GDM1 (cell line): ENCODE results near the gene AGBL4.
"Not testable (repeated sequence)": the region's sequence is repeated elsewhere in the genome, so short reads cannot be mapped to it uniquely, and the experiment has no call there.

Experiments used
- DNase-seq: peaks from one replicate; lab custom pipeline; 2025; lab: John Stamatoyannopoulos, UW

The AGBL4 gene

DNA sequence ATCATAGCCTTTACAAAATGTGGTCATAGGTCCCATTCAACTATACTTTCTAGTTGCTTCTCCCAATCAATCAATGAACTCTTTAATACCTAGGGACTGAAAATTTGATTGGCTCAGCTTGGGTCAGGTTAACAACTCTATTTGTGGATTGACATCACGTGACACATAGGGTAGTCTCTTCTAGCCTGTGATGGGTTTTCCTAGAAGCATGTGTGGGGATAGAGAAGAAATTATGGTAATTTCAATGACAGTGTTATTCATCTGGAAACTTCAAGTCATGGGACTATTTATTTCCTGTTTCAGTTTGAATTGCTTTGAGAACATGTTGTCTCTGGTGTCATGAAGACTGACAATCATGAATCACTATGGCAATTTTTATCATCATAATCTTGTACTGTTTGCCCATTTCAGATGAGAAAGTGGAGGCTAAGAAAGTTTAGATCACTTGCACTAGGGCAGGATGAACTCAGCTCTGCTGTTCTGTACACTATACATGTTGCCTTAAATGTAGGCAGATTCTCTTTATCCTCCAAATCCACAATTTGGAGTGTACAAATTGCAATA lies 717.2 kb downstream of the AGBL4 start:
- DNase-seq: no peak

DNA sequence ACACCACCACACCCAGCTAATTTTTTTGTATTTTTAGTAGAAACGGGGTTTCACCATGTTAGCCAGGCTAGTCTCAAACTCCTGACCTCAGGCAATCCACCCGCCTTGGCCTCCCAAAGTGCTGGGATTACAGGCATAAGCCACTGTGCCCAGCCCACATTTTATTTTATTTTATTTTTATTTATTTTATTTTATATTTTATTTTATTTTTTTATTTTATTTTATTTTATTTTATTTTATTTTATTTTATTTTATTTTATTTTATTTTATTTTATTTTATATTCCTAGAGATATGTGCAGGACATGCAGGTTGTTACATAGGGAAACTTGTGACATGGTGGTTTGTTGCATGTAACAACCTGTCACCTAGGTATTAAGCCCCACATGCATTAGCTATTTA lies 721.4 kb downstream of the AGBL4 start:
- DNase-seq: not testable (repeated sequence)

DNA sequence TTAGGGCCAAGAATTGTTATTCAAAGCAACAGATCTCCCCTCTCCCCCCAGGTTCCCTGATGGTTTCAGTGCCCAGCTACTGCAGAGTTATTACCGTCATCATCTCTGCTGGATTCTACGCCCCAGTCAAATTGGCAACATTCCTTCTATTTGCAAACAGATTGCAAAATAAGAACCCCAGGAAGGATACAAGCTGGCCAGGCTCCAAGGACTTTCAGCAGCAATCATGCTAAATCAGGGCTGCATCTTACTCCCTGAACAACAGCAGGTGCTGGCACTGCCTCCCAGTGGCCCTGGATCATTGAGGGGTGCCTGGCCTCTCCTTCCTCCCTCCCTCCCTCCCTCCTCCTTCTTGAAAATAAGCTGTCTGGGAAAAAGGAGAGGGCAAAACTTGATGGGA lies 725.5 kb downstream of the AGBL4 start:
- DNase-seq: no peak

DNA sequence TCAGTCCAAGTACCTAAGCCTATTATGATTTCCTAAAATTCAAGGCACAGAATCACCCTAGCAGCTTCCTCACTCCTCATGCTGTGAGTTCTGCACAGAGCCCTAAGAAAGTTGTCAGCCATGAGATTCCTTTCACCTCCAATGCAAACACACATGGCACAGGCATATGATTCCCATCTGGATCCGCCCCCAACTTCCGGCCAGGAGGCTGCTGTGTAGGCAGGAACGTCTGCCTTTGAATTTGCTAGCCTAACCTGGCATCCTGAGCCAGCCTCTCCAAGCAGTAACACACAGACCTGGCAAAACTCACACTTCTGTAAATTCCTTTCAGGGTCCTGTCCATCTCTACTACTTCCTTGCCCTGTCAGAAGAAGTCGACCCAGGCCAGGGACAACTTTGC lies 726.0 kb downstream of the AGBL4 start:
- no peak for DNase-seq

DNA sequence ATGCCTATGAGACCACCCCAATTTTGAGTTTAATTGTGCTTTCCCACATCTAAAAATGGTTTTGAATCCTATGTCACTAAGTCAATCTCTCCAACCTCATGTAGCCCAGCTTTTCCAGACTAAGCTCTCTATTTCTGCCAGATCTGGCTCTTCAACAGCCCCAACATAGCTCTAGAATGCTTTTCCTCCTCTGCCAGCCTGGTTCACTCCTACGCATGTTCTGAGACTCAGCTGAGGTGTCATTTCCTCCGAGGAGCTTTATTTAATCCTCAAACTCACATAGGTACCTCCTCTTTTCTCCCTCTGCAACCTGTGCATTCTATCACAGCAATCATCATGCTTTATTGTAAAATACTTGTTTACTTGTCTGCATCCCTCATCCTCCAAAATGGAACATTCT lies 729.2 kb downstream of the AGBL4 start:
- no peak for DNase-seq

DNA sequence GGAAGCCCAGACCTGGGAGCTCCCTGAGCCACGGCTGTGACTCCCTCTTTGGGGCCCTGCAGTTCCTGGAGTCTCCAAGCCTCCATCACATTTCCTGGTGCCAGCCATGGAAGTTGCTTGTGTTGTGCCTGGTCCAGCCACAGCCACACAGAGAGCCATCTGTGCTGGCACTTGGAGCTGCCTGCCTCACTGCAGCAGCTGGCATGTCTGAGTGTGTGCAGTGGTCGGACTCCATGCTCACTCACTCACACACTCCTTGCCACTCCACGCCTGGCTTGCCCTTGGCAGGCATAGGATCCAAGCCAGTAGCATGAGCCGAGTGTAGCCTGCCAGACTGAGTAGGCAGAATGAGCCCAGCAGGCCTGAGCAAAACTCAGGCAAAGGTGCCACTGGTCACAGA lies 730.7 kb downstream of the AGBL4 start:
- no peak for DNase-seq

DNA sequence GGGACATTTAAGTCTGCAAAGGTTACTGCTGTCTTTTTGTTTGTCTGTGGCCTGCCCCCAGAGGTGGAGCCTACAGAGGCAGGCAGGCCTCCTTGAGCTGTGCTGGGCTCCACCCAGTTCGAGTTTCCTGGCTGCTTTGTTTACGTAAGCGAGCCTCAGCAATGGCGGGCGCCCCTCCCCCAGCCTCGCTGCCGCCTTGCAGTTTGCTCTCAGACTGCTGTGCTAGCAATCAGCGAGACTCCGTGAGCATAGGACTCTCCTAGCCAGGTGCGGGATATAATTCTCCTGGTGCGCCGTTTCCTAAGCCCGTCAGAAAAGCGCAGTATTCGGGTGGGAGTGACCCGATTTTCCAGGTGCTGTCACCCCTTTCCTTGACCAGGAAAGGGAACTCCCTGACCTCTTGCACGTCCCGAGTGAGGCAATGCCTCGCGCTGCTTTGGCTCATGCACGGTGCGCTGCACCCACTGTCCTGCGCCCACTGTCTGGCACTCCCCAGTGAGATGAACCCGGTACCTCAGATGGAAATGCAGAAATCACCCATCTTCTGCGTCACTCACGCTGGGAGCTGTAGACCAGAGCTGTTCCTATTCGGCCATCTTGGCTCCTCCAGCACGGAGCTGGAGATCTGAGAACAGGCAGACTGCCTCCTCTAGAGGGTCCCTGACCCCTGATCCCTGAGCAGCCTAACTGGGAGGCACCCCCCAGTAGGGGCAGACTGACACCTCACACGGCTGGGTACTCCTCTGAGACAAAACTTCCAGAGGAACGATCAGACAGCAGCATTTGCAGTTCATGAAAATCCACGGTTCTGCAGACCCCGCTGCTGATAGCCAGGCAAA lies 766.3 kb downstream of the AGBL4 start:
- DNase-seq: not testable (repeated sequence)

DNA sequence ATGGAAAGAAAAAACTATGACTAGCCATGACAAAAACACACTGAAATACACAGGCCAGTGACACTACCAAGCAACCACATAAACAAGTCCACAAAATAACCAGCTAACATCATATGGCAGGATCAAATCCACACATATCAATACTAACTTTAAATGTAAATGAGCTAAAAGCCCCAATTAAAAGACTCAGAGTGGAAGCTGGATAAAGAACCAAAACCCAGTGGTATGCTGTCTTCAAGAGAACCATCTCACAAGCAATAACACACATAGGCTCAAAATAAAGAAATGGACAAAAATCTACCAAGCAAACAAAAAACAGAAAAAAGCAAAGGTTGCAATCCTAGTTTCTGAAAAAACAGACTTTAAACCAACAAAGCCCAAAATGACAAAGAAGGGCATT lies 770.8 kb downstream of the AGBL4 start:
- no peak for DNase-seq

DNA sequence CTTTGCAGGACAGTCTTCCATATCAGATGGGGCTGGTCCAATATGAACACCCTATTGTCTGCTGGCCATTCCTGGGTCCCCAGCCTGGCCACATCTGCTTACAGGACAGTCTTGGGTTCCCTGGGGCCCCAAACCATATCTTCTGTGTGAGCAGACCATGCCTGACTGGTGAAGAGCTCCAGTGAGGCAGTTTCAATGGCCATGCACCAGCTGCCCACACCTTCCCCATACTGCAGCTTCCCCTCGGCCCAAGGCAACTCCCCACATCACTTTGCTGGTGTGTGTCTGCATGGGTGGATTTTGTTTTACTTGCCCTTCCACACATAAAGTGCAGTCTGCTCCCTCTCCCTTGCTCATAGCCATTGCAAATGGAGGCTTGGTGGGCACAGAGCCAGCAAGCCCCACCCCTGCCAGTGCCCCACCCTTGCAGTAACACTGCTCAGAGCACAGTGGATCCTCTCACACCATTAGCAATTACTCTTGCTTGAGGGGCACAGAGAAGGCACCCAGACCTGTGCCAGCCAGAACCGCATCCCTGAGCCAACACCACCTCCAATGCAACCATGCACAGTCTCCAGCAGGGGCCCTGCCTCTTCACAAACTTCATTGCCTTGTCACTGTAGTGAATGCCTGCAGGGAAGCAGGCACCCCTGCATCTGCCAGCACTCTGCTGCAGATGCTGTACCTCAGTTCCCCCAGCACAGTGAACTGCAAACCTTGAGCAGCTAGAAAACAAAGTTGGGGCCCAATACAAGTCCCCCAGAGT lies 772.6 kb downstream of the AGBL4 start:
- DNase-seq: no peak

DNA sequence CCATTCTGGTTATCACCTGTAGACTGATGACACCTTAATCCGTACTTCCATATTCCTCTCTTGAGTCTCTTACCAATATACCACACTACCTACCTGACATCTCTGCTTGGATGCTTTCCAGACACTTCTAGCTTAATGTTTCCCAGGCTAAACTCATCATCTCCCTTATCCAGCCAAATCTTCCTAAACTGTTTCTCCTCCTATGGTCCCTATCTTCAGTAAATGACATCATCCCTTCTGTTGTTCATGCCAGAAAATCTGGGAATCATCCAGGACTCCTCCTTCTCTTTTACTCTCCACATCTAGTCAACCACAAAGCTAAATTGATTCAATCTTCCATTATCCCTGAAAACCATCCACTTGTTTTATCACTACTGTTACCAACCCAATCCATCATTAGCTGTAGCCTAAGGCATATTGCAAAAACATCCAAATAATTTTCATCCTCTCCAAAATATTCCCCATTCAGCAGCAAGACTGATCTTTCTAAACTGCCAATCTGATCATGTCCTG lies 783.0 kb downstream of the AGBL4 start:
- DNase-seq: no peak

DNA sequence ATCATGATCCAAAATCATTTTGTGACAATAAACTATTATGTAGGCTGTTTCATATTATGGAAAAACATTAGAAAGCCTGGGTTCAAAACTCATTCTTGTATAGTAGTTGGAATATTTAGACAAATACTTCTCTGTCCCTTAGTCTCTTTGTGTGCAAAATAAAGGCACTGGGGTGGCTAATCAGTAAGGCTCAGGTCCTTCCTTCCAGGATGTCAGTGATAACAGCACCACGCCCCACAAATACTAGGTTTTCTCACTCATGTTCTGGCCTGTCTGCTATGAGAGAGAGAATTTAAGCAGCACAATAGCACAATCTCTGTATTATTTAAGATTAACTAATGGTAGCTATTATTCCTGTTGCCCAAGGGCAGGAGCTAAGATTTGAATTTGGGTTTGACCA lies 788.8 kb downstream of the AGBL4 start:
- DNase-seq: no peak

DNA sequence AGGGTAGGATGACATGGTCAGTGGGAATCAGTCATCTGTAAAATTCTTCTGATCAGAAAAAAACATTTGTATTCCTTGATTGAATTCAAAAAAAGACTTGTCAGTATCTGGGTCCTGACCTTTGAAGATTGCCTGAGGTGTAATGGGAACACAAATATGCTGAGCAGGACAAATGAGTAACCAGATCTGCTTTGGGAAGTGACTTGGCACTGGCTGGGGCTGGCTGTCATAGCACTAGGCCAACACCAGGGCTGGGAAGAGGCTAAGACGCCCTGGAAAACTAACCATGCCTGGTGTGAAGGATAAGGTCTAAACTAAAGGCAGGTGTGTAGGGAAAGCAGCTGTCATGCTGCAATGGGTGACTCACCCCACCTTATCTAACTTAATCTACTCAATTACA lies 794.2 kb downstream of the AGBL4 start:
- no peak for DNase-seq

DNA sequence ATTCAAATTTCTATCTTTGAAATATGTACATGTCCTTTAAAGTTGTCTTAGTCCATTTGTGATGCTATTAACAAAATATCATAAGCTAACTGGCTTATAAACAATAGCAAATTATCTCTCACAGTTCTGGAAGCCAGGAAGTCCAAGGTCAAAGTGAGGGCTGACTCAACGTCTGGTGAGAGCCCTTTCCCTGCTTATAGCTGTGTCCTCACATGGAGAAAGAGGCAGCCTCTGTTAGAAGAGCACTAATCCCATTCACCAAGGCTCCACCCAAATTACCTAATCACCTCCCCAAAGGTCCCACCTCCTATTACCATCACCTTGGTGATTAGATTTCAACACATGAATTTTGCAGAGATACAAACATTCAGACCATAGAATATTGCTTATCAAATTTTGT lies 797.0 kb downstream of the AGBL4 start:
- no peak for DNase-seq

DNA sequence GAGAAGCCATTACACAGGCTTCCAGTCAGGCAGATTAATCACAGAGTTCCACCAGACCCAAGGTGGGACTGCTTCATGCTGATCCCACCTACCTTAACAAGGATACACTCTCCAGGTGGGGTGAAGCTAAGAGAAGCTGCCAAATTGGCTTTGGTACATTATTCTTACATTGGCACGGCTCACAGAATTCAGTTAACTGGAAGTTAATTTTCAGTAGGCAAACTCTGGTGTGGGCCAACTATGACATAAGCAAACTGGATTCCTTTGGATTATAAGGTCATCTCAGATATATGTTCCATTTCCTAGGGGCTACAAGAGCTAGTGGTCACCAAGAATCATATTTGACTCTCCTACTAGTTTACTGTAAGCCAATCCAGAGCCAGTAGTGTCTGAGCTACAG lies 798.3 kb downstream of the AGBL4 start:
- DNase-seq: no peak

DNA sequence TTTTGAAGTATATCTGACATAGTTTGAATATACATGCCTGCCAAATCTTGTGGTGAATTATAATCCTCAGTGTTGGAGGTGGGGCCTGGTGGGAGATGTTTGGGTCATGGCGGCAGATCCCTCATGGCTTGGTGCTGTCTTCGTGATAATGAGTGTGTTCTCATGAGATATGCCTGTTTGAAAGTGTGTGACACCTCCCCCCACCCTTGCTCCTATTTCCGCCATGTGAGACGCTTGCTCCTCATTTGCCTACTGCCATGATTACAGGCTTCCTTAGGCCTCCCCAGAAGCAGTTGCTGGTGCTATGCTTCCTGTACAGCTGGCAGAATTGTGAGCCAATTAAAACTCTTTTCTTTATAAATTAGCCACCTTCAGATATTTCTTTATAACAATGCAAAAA lies 810.5 kb downstream of the AGBL4 start:
- no peak for DNase-seq

DNA sequence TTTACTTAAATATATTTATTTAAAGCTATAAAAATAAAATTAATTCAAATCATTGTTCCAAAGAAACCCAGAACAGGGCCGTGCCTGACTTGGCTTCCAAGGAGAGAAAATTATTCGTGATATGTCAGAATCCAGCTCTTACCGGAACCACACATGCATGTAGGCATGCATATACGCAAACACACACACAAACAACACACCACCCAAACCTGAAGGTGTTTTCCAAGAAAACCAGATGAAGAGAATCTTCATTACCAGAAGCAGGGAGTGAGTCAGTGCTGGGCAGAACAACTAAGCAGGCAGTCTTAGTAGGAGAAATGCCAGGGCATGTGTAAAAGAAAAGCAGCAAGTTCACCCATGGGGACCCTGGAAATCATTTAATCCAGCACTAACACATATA lies 815.0 kb downstream of the AGBL4 start:
- no peak for DNase-seq

DNA sequence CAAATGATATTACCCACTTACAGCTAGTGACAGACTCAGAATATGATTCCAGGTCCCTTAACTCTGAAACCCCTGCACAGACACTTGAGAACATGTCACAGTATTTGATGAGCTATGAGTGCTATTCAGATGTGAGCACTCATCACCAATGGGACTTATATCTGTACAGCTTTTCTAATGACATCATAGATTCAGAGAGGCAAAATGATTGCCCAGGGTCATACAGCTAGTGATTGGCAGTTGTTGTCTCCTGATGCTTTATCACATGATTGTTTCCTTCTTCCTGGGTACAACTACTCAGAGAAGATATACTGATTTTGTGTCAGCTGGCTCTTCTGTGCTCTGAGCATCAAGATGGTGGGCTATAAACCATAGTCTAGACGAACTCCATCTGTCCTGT lies 819.0 kb downstream of the AGBL4 start:
- DNase-seq: no peak

DNA sequence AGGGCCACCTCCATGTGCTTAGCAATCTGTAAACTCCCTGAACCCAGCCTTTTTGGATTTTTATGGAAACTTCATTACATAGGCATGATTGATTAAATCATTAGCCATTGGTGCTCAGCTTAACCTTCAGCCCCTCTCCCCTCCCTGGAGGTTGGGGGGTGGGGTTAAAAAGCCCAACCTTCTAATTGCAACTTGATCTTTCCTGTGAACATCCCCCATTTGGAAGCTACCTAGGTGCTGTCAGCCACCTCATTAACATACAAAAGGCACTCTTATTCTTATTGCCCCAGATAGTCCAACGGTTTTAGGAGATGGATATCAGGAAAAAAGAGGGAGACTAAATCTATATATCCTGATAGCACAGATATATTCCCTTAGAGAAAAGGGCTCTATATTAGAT lies 823.0 kb downstream of the AGBL4 start:
- DNase-seq: no peak

DNA sequence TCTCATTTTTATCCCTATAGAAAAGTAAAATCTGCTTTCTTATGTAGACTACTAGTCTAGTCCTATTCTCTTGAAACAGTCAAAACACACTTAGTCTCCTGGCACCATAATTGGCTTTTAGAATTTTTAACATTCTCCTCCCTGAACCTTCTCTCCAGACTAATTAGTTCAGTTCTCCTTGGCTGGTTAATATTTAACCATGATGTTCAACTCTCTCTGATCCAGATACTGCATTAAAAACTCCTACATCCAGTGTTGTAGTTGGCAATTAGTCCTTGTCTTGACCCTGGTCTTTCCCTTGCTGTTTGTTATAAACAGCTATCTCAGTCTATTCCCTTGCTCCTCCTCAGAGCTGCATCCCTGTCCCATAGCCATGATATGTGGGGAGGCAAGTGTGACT lies 824.2 kb downstream of the AGBL4 start:
- no peak for DNase-seq

DNA sequence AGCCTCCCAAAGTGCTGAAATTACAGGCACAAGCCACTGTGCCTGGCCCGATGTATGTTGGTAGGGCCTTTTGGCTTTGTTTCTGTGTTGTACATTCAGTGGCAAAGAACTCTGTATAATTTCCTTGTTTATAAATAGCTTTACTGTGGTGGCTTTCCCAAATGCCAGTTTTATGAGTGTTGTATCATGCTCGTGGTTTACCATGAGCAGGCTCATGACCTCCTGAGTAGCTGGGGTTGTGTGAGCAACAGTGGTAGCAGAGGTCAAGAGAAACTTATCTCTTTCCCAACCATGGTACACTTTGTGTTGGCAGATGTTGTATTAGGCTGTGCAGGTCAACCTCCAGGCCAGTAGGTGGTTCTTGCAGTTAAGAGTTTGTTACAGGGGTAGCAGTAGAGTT lies 826.7 kb downstream of the AGBL4 start:
- no peak for DNase-seq

DNA sequence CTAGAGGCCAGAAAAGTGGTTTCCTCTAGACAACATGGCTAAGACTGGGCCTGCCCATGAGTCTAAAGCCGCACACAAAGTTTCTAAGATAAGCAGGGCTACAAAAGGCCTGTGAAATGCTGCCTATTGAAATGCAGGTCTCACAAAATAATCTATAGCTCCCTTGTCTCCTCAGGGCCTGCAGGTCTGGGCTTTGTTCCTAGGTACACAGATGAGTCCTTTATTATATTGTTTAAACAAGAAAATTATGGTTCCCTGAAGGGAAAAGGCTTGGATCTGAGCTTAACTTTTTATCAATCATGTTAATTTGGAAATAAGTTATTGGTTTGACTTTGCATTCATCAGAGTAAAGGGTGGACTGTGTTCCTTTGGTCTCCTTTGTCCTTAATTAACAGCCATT lies 833.6 kb downstream of the AGBL4 start:
- DNase-seq: no peak

DNA sequence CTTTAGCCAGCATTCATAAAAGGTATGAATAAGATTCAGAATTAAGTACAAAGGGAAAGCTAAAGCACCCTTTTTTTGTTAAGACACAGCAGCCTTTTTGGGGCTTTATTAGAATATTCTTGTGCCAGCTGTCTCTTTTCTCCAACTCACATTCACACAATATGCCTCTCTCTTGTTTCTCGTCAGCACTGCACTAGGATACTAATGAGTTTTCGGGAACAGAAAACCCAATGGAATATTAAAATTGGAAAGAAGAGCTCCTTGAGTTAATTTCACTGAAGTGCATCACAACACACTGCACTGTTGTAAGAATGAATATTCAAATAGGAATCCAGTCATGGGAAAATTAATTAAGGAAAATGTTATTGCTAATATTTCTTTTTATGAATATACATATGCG lies 836.7 kb downstream of the AGBL4 start:
- DNase-seq: no peak

DNA sequence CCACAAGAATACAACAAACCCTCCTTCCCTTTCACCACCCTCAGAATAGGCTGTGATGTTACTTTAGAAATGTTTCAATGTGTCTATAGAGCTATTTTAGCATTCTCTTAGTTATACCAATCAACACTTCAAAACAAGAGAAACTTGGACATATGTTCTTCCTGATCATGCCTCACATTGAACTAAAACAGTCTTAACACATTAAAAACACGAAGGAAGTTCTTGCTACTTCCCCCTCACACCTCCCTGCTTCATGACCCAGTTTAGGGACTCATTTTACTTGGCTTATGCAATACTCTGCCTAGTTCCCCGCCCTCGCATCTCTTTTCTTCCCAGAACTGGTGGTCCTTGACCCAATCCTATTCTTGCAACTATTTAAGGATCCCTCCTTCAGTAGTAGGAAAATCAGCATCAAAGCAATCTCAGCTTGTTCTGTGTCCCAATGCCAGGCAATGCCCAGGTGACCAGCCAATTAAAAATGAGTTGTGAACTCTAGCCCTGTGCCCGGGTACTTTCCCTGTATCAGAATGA lies 838.2 kb downstream of the AGBL4 start:
- no peak for DNase-seq
